A549 treated with ZK216348 at 1 μM for 4 hours (cell line): ENCODE data around the gene KLF3. TPM values are rescaled to one million over a fixed set of nuclear protein-coding genes. Genes with fewer than 3 reads are reported as not detected.

Experiments used
- total RNA-seq: library from RNA; stranded (reverse); fragments of 200-300 nt; extraction: Qiagen RNA extraction; gene quantifications from 5 replicates; pipeline ENCODE4 v1.2.3, GENCODE V29; 2022; ENCODE audit warnings: low read depth

The KLF3 gene
- total RNA-seq = 8.2 to 14.0 TPM (median 13.2 TPM) in 5 replicates

DNA sequence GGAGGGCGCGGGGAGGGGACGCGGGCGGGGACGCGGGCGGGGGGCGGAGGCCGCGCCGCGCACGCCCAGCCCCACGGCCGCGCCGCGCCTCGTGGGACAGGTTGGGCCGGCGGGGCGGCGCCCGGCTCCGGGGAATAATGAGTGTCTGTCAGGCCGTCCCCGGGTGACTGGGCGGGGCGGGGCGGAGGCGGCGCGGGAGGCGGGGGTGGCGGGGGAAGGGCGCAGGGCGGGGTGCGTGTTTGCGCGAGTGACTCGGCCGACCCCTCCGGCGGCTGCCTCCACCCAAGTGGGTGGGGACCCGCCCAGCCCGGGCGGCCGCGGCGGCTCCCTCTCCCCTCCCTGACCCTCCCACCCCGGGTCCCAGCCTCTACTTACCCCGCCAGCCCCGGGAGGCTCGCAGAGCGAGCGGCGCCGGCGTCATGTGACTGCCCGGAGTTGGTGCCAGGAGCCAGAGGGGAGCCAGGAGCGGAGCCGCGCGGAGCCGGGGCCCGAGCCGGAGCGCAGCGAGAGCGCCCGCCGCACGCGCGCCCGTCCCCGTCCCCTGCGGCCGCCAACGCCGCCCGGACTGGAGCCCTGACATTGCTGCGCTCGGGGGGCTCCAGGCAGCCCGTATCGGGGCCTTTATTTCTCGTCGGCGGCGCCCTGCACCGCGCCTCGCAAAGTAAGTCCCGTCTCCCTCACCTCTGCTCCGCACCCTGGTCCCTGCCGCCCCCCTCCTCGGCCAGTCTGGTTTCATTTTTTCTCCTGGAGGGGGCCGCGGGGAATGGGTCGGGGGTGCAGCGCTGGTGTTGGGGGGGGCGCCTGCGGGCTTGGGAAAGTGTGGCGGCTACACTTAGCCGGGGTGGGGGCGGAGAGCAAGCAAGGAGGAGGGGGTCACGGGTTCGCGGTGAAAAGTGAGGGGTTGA lies at the start of gene KLF3:
TSS of gene KLF3 (plus strand) at position 399 of the 905 bp plus-strand sequence. CDS start 16,427 bp downstream, outside the sequence.

Other genes starting within 250 kb of the KLF3 start
- gene TLR10, start 118.8 kb downstream of the KLF3 start, total RNA-seq = 0.06 TPM in 1 of 5 replicates, not detected in the others
- gene TLR1, start 140.6 kb downstream of the KLF3 start, total RNA-seq = 0.17 to 0.81 TPM (median 0.32 TPM) in 5 replicates
- gene TLR6, start 192.6 kb downstream of the KLF3 start, total RNA-seq = 2.1 to 3.5 TPM (median 3.0 TPM) in 5 replicates
- 20.1 to 43.9 TPM (median 34.9 TPM) in 5 replicates for gene FAM114A1, start 203.6 kb downstream of the KLF3 start, total RNA-seq